Neural progenitor cell (in vitro differentiated cells): ENCODE results near the gene RPAP2. TPM values are rescaled to one million over a fixed set of nuclear protein-coding genes. Genes with fewer than 3 reads are reported as not detected.

Source experiments
- DNase-seq: peaks from one replicate; pipeline ENCODE4 v3.0.0-alpha.2; 2016; ENCODE audit warnings: low spot score
- H2AFZ ChIP-seq: fragments of 200-600 bp; sonication (generic); replicated peaks from 2 replicates; pipeline ENCODE4 v1.6.1; 2016; ENCODE audit warnings: antibody characterized with exemption
- H3F3A ChIP-seq: fragments of 200-600 bp; sonication (generic); 2 replicates; pipeline ENCODE4 v1.6.1; 2016; ENCODE audit warnings: antibody characterized with exemption, low read depth
- H3K27ac ChIP-seq: fragments of 200-600 bp; sonication (generic); 2 replicates; pipeline ENCODE4 v1.5.1; 2016; ENCODE audit warnings: mild to moderate bottlenecking
- H3K27me3 ChIP-seq: fragments of 200-600 bp; sonication (generic); 2 replicates; pipeline ENCODE4 v1.6.1; 2016; ENCODE audit warnings: mild to moderate bottlenecking, moderate library complexity
- H3K36me3 ChIP-seq: fragments of 200-600 bp; sonication (generic); 2 replicates; pipeline ENCODE4 v1.5.1; 2016
- H3K4me1 ChIP-seq: fragments of 200-600 bp; sonication (generic); 2 replicates; pipeline ENCODE4 v1.6.1; 2016; ENCODE audit warnings: mixed run types
- H3K4me2 ChIP-seq: fragments of 200-600 bp; sonication (generic); 2 replicates; pipeline ENCODE4 v1.6.1; 2016
- H3K4me3 ChIP-seq: fragments of 200-600 bp; sonication (generic); 2 replicates; pipeline ENCODE4 v1.5.1; 2016
- H3K79me2 ChIP-seq: fragments of 200-600 bp; sonication (generic); 2 replicates; pipeline ENCODE4 v1.6.1; 2016; ENCODE audit warnings: low read depth
- H3K9ac ChIP-seq: fragments of 200-600 bp; sonication (generic); 2 replicates; pipeline ENCODE4 v1.6.1; 2016
- H3K9me3 ChIP-seq: fragments of 200-600 bp; sonication (generic); 2 replicates; pipeline ENCODE4 v1.5.1; 2016; ENCODE audit warnings: low read depth
- H4K20me1 ChIP-seq: fragments of 200-600 bp; sonication (generic); 2 replicates; pipeline ENCODE4 v1.6.1; 2016; ENCODE audit warnings: low read depth
- H3K27ac Mint-ChIP-seq: 3 replicates; pipeline ENCODE4 v1.8.0; 2021; ENCODE audit warnings: mixed read lengths
- H3K27me3 Mint-ChIP-seq: 2 replicates; pipeline ENCODE4 v1.8.0; 2022; ENCODE audit warnings: low read depth, mild to moderate bottlenecking, inconsistent platforms, moderate library complexity, mixed read lengths; ENCODE audit not compliant: insufficient read depth
- H3K36me3 Mint-ChIP-seq: 3 replicates; pipeline ENCODE4 v1.8.0; 2021; ENCODE audit warnings: mixed read lengths
- H3K4me1 Mint-ChIP-seq: 3 replicates; pipeline ENCODE4 v1.8.0; 2021; ENCODE audit warnings: mixed read lengths
- H3K4me3 Mint-ChIP-seq: 3 replicates; pipeline ENCODE4 v1.8.0; 2021; ENCODE audit warnings: mild to moderate bottlenecking, moderate library complexity, mixed read lengths
- H3K9me3 Mint-ChIP-seq: 3 replicates; pipeline ENCODE4 v1.8.0; 2020; ENCODE audit warnings: mixed read lengths
- EZH2 ChIP-seq: fragments of 200-600 bp; sonication (generic); IDR thresholded peaks from 2 replicates; pipeline ENCODE4 v1.6.1; 2017; ENCODE audit warnings: antibody characterized with exemption, mild to moderate bottlenecking, moderate library complexity
- EZH2phosphoT487 ChIP-seq: fragments of 200-600 bp; sonication (generic); IDR thresholded peaks from 2 replicates; pipeline ENCODE4 v1.6.1; 2017; ENCODE audit warnings: antibody characterized with exemption
- total RNA-seq: library from RNA; depleted of rRNA; stranded (reverse); fragments of >200 nt; gene quantifications from 2 replicates; pipeline ENCODE4 v1.2.3, GENCODE V29; 2015; ENCODE audit warnings: low replicate concordance
- TF ChIP-seq, protein P1 (sequence below): fragments of 200-600 bp; sonication (generic); IDR thresholded peaks from 2 replicates; pipeline ENCODE4 v1.5.1; 2017; ENCODE audit warnings: antibody characterized with exemption, mild to moderate bottlenecking

Gene RPAP2
- total RNA-seq, 1 donor from 2014 or later = 36.3 TPM

- Histone ChIP-seq H3K4me1 (no peaks in the 10 kb centered on the region), H3K27me3 (no peaks in the 10 kb centered on the region), H3K4me3 (no peak overlapping the region), H3K4me2 (no peak overlapping the region), H3K9ac (no peak overlapping the region), H3K9me3 (no peaks in the 10 kb centered on the region), H3F3A (no peaks in the 10 kb centered on the region), H3K36me3 (peaks cover 30% of the 10 kb centered on the region), H4K20me1 (no peaks in the 10 kb centered on the region), H3K79me2 (no peaks in the 10 kb centered on the region), H3K27ac (no peak overlapping the region), H2AFZ (no peak overlapping the region)
- H3K4me3 Mint-ChIP-seq = no peak overlapping the region
- peaks cover 28% of the 10 kb centered on the region for H3K9me3 Mint-ChIP-seq
- no peak for DNase-seq
- no peak overlapping the region for H3K27ac Mint-ChIP-seq
- no peaks in the 10 kb centered on the region for H3K27me3 Mint-ChIP-seq
- no peak for TF ChIP-seq EZH2
- TF ChIP-seq, protein P1, sequence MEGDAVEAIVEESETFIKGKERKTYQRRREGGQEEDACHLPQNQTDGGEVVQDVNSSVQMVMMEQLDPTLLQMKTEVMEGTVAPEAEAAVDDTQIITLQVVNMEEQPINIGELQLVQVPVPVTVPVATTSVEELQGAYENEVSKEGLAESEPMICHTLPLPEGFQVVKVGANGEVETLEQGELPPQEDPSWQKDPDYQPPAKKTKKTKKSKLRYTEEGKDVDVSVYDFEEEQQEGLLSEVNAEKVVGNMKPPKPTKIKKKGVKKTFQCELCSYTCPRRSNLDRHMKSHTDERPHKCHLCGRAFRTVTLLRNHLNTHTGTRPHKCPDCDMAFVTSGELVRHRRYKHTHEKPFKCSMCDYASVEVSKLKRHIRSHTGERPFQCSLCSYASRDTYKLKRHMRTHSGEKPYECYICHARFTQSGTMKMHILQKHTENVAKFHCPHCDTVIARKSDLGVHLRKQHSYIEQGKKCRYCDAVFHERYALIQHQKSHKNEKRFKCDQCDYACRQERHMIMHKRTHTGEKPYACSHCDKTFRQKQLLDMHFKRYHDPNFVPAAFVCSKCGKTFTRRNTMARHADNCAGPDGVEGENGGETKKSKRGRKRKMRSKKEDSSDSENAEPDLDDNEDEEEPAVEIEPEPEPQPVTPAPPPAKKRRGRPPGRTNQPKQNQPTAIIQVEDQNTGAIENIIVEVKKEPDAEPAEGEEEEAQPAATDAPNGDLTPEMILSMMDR = no peak
- TF ChIP-seq EZH2phosphoT487 = no peak
- H3K36me3 Mint-ChIP-seq = peaks cover 66% of the 10 kb centered on the region
- H3K4me1 Mint-ChIP-seq = no peaks in the 10 kb centered on the region
Observed at GRCh38 chr1:92327794-92328193, 28.9 kb downstream of the RPAP2 start.

DNA sequence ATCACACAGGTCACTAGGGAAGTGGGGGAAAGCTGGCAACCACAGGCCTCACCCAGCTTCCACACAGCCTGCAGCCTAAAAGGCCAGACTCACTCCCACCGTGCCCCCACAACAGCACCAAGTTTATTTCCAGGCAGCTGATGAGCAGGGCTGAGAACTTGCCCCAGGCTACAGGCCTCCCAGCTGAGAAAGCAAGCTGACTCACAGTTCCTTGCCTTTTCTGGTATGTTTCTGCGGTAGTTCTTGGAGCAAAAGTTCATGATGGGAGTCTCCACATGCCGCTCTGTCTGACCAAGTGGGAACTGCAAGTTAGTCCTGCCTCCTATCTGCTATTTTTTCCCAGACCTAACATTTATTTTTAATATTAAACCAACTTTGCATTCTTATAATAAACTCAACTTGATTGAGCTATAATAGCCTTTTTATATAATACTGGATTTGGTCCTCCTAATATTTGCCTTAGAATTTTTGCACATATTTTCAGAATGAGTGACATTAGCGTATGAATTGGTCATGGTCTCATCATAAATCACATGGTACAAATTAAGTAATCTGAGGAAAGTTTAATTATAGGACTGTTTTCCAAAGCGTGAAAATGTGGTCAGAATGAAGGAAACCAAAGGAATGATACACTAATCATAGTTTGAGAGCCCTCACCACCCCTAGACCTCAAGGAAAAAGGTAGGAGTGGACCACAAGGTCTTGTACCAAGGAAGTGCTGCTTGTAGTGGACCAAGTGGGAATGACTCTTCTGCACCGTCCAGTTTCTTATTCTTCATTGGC lies 30.7 kb downstream of the RPAP2 start:
- no peak overlapping the region for H3K4me2 ChIP-seq
- no peak overlapping the region for H3K4me3 ChIP-seq
- Mint-ChIP-seq H3K27me3 (no peaks in the 10 kb centered on the region), H3K27ac (no peak overlapping the region), H3K4me3 (no peak overlapping the region), H3K36me3 (peaks cover 60% of the 10 kb centered on the region), H3K9me3 (peaks cover 28% of the 10 kb centered on the region), H3K4me1 (no peaks in the 10 kb centered on the region)
- no peaks in the 10 kb centered on the region for H3K79me2 ChIP-seq
- no peak overlapping the region for H3K27ac ChIP-seq
- no peaks in the 10 kb centered on the region for H3K9me3 ChIP-seq
- no peaks in the 10 kb centered on the region for H3F3A ChIP-seq
- no peaks in the 10 kb centered on the region for H3K4me1 ChIP-seq
- peaks cover 24% of the 10 kb centered on the region for H3K36me3 ChIP-seq
- no peak for DNase-seq
- no peak overlapping the region for H2AFZ ChIP-seq
- H3K9ac ChIP-seq = no peak overlapping the region
- TF ChIP-seq EZH2phosphoT487 = no peak
- no peak for TF ChIP-seq EZH2
- TF ChIP-seq, protein P1 = no peak
- H3K27me3 ChIP-seq = no peaks in the 10 kb centered on the region
- no peaks in the 10 kb centered on the region for H4K20me1 ChIP-seq

DNA sequence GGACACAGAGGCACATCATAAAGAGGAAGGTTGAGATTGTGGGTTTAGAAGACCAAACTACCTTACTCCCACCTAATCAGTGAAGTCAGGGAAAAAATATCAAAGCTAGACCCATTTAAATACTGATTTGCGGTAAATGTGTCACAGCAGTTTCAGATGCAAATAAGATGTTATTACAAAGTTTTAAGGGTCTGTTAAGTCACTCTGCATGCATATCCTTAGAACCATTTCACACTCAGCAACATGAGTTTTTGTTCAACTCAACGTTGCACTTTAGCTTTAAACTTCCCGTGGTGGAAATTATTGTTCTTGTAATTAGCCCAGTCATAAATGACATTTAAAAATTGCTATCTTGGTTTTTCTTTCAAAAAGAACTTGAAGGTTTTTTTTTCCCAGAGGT lies 34.8 kb downstream of the RPAP2 start:
- no peaks in the 10 kb centered on the region for H3K79me2 ChIP-seq
- no peak overlapping the region for H3K4me3 Mint-ChIP-seq
- peaks cover 4% of the 10 kb centered on the region for H3K36me3 ChIP-seq
- H3K4me1 ChIP-seq = no peaks in the 10 kb centered on the region
- H3K4me3 ChIP-seq = no peak overlapping the region
- H4K20me1 ChIP-seq = no peaks in the 10 kb centered on the region
- no peak overlapping the region for H3K4me2 ChIP-seq
- no peaks in the 10 kb centered on the region for H3K27me3 Mint-ChIP-seq
- DNase-seq = no peak
- H2AFZ ChIP-seq = no peak overlapping the region
- H3K27ac ChIP-seq = no peak overlapping the region
- no peak overlapping the region for H3K27ac Mint-ChIP-seq
- H3K9me3 ChIP-seq = no peaks in the 10 kb centered on the region
- H3K36me3 Mint-ChIP-seq = peaks cover 23% of the 10 kb centered on the region
- no peaks in the 10 kb centered on the region for H3K4me1 Mint-ChIP-seq
- H3K9me3 Mint-ChIP-seq = peaks cover 5% of the 10 kb centered on the region
- no peaks in the 10 kb centered on the region for H3F3A ChIP-seq
- H3K27me3 ChIP-seq = no peaks in the 10 kb centered on the region
- H3K9ac ChIP-seq = no peak overlapping the region
- no peak for TF ChIP-seq EZH2
- no peak for TF ChIP-seq EZH2phosphoT487
- TF ChIP-seq, protein P1 = no peak
